Measurements from ENCODE around the gene CRYBG2.

DNA sequence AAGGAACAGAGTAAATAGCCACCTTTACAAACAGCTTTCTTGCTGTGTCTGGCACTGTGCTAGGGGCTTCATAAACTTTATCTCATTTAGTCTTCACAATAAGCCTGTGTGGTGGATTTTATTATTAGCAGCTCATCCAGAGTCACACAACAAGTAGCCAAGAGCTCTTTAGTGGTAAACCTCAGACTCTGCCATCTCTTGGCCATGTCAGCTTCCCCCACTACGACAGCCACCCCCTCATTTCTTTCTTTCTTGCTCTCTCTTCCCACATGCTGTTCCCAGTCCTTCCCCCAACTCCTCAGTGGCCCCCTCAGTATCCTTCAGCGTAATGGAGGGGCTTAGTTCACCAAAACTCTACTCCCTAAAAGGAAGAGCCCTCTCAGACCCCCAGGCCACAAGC is 19.9 kb upstream of the CRYBG2 start:
- TF ChIP-seq CTCF (IDR thresholded peaks at IDR 0.05) (no peak), POLR2A (IDR thresholded peaks at IDR 0.05) (no peak)

Measured in Peyer's patch (tissue), 4 donors.